ENCODE measurements around the gene RANBP17.

RANBP17 gene

DNA sequence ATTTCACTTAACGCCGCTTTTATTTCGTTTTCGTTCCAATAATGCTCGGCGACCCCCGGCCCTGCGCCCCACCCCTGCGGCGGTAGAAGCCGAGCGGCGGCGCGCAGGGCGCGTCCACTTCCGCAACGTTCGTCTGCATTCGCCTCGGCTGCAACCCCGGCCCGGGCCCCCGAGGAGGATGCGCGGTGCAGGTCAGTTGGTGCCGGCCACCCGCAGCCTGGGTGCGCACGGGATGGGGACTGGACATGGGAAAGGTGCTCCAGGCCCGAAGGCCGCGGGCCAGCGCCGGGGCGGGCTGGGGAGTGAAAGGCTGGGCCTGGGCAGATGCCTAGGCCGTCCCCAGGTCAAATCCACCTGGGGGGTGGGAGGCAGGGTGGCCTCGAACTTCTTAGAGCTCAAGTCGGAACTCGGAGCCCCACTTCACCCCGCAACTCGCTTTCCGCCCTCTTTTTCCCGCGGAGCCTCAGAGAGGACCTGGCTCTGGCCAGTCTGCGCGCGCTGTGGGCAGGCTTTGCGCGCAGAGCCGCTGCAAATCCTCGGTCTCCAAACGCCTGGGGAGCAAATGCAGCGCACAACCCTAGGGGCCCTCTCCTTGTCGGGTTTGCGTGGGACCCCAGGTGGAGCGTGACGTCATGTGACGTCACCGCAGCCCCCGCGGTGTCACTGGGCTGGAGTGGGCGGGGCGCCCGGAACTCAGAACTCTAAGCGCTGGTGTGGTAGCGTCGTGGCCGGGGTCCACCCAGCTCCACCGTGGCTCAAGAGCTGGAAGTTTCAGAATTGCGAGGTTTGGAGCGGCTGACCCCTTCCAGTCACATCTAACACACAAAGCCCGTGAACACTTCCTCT lies 450.5 kb downstream of the RANBP17 start:
- H3K27me3 ChIP-seq (ENCODE audit: low read depth, low read length), result no peaks in the 10 kb centered on the region; the same call in 1 of the 2 replicates
- H3K4me1 ChIP-seq (ENCODE audit: low read length), result no peaks in the 10 kb centered on the region
- no peaks in the 10 kb centered on the region for H3K79me2 ChIP-seq (ENCODE audit: low read length)
- no peaks in the 10 kb centered on the region for H3K36me3 ChIP-seq (replicated peaks; ENCODE audit: low read depth, low read length)
- no peak overlapping the region for H3K9ac ChIP-seq (ENCODE audit: low read length)
- no peak overlapping the region for H3K27ac ChIP-seq (ENCODE audit: low read length)
- H2AFZ ChIP-seq (ENCODE audit: low read depth, low read length), result no peak overlapping the region
- TF ChIP-seq, protein P1, sequence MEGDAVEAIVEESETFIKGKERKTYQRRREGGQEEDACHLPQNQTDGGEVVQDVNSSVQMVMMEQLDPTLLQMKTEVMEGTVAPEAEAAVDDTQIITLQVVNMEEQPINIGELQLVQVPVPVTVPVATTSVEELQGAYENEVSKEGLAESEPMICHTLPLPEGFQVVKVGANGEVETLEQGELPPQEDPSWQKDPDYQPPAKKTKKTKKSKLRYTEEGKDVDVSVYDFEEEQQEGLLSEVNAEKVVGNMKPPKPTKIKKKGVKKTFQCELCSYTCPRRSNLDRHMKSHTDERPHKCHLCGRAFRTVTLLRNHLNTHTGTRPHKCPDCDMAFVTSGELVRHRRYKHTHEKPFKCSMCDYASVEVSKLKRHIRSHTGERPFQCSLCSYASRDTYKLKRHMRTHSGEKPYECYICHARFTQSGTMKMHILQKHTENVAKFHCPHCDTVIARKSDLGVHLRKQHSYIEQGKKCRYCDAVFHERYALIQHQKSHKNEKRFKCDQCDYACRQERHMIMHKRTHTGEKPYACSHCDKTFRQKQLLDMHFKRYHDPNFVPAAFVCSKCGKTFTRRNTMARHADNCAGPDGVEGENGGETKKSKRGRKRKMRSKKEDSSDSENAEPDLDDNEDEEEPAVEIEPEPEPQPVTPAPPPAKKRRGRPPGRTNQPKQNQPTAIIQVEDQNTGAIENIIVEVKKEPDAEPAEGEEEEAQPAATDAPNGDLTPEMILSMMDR (IDR thresholded peaks at IDR 0.05; ENCODE audit: low read depth, low read length), result no peak
- no peak for TF ChIP-seq EZH2phosphoT487 (IDR thresholded peaks at IDR 0.05; ENCODE audit: low read depth)
- H3K9me3 ChIP-seq (ENCODE audit: insufficient read depth, low read length), result no peaks in the 10 kb centered on the region
- H3K4me2 ChIP-seq (ENCODE audit: low read length), result no peak overlapping the region
- H4K20me1 ChIP-seq (ENCODE audit: insufficient read depth, low read length), result no peaks in the 10 kb centered on the region
- no peak overlapping the region for H3K4me3 ChIP-seq (ENCODE audit: low read length)

DNA sequence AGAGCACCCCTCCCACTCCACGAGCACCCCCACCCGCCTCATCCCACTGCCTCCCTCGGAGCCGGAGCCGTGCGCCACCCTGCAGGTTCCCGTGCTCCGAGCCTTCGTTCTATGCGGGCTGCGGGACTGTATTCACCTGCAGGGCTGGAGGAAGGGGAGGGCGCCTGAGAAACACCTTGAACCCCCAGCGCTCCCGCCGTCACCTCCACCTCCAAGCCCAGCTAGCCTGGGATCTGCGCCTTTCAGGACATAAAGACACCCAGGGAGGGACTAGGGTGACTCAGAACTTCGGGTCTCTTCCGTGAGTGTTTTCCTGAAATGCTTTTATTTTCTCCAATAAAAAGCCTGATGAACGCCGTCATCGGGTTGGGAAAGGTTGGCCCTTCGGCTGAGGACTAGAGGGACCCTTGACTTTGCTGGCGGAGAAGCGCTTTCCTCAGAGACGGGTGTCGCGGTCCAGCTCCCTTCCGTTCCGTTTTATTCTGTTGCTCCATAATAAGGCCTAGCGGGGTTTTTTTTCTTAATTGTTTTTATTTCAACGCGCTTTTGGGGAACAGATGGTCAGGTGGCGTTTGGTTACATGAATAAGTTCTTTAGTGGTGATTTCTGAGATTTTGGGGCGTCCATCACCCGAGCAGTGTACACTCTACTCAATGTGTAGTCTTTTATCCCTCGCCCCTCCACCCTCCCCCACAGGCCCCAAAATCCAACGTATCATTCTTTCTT lies 451.8 kb downstream of the RANBP17 start:
- Histone ChIP-seq H2AFZ (ENCODE audit: low read depth, low read length) (no peak overlapping the region), H3K4me2 (ENCODE audit: low read length) (no peak overlapping the region), H3K9ac (ENCODE audit: low read length) (no peak overlapping the region), H3K9me3 (ENCODE audit: insufficient read depth, low read length) (no peaks in the 10 kb centered on the region), H3K79me2 (ENCODE audit: low read length) (no peaks in the 10 kb centered on the region), H3K27me3 (ENCODE audit: low read depth, low read length) (no peaks in the 10 kb centered on the region), H3K27ac (ENCODE audit: low read length) (no peak overlapping the region), H3K4me1 (ENCODE audit: low read length) (no peaks in the 10 kb centered on the region), H3K4me3 (ENCODE audit: low read length) (no peak overlapping the region), H3K36me3 (replicated peaks; ENCODE audit: low read depth, low read length) (no peaks in the 10 kb centered on the region), H4K20me1 (ENCODE audit: insufficient read depth, low read length) (no peaks in the 10 kb centered on the region)
- TF ChIP-seq EZH2phosphoT487 (IDR thresholded peaks at IDR 0.05; ENCODE audit: low read depth), result no peak
- TF ChIP-seq, protein P1 (IDR thresholded peaks at IDR 0.05; ENCODE audit: low read depth, low read length), result no peak

DNA sequence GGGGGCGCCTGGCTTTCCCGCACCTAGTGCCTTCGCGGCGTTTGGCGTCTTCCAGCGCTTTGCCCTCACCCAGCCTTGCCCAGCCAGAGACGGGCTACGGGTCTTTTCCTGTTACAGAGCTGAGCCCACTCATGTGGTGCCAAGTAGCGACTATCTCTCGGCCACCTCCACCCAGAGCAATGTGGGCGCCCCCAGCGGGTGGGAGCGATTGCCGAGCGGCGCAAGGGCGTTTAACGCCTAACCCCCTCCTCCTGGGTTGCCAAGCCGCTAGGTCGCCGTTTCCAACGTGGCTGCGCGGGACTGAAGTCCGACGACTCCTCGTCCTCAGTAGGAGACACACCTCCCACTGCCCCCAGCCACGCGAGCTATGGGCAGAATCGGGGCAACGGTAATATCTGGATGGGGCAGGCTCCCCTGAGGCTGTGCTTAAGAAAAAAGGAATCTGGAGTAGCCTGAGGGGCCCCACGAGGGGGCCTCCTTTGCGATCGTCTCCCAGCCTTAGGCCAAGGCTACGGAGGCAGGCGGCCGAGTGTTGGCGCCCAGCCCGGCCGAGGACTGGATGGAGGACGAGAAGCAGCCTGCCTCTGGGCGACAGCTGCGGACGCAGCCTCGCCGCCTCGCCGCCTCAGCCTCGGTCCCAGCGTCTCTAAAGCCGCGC lies 453.0 kb downstream of the RANBP17 start:
- TF ChIP-seq, protein P1 (IDR thresholded peaks at IDR 0.05; ENCODE audit: low read depth, low read length), result no peak
- no peak for TF ChIP-seq EZH2phosphoT487 (IDR thresholded peaks at IDR 0.05; ENCODE audit: low read depth)
- no peaks in the 10 kb centered on the region for H3K4me1 ChIP-seq (ENCODE audit: low read length)

More for the DNA sequence above, 453.0 kb downstream of the RANBP17 start:
- Histone ChIP-seq H4K20me1 (ENCODE audit: insufficient read depth, low read length) (no peaks in the 10 kb centered on the region), H2AFZ (ENCODE audit: low read depth, low read length) (no peak overlapping the region), H3K27ac (ENCODE audit: low read length) (no peak overlapping the region), H3K9ac (ENCODE audit: low read length) (no peak overlapping the region), H3K4me2 (ENCODE audit: low read length) (no peak overlapping the region), H3K79me2 (ENCODE audit: low read length) (no peaks in the 10 kb centered on the region), H3K4me3 (ENCODE audit: low read length) (no peak overlapping the region), H3K36me3 (replicated peaks; ENCODE audit: low read depth, low read length) (no peaks in the 10 kb centered on the region), H3K27me3 (ENCODE audit: low read depth, low read length) (peaks cover 5% of the 10 kb centered on the region; the same call in 1 of the 2 replicates), H3K9me3 (ENCODE audit: insufficient read depth, low read length) (no peaks in the 10 kb centered on the region)

Data from OCI-LY3 (cell line).